Measurements from ENCODE around the gene SELENOV. TPM values are rescaled to one million over a fixed set of nuclear protein-coding genes. Genes with fewer than 3 reads are reported as not detected.

The SELENOV gene
- total RNA-seq, 1 donor from 2014 or later, result 0.73 TPM

DNA sequence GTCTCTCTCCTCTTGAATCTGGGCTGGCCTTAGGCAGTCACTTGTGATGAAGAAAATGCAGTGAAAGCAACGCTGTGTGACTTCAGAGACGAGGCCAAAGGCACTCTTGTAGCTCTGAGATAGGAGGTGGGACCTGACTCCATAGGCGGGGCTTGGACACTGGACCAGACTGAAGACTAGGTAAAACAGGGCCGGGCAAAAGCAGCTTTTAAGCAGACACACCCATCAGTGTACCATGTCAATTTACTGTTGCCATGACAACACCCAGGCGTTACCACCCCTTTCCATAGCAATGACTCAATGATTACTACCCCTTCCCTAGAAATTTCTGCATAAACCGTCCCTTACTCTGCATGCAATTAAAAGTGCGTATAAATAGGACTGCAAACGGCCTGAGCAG, 31.7 kb downstream of the SELENOV start:
- H2AFZ ChIP-seq (replicated peaks), result no peak overlapping the region
- H3K4me3 Mint-ChIP-seq, result no peak overlapping the region
- no peaks in the 10 kb centered on the region for H3K36me3 ChIP-seq
- H3K4me2 ChIP-seq, result no peak overlapping the region
- no peaks in the 10 kb centered on the region for H3K9me3 Mint-ChIP-seq
- H3K4me1 ChIP-seq, result peaks cover 8% of the 10 kb centered on the region
- TF ChIP-seq EZH2 (IDR thresholded peaks at IDR 0.05), result no peak
- no peak for TF ChIP-seq EZH2phosphoT487 (IDR thresholded peaks at IDR 0.05)
- TF ChIP-seq, protein P1, sequence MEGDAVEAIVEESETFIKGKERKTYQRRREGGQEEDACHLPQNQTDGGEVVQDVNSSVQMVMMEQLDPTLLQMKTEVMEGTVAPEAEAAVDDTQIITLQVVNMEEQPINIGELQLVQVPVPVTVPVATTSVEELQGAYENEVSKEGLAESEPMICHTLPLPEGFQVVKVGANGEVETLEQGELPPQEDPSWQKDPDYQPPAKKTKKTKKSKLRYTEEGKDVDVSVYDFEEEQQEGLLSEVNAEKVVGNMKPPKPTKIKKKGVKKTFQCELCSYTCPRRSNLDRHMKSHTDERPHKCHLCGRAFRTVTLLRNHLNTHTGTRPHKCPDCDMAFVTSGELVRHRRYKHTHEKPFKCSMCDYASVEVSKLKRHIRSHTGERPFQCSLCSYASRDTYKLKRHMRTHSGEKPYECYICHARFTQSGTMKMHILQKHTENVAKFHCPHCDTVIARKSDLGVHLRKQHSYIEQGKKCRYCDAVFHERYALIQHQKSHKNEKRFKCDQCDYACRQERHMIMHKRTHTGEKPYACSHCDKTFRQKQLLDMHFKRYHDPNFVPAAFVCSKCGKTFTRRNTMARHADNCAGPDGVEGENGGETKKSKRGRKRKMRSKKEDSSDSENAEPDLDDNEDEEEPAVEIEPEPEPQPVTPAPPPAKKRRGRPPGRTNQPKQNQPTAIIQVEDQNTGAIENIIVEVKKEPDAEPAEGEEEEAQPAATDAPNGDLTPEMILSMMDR (IDR thresholded peaks at IDR 0.05), result no peak
- H3K9ac ChIP-seq, result no peak overlapping the region
- no peaks in the 10 kb centered on the region for H3K9me3 ChIP-seq (ENCODE audit: low read depth)
- no peaks in the 10 kb centered on the region for H3K79me2 ChIP-seq (ENCODE audit: low read depth)
- H3K27me3 ChIP-seq, result no peaks in the 10 kb centered on the region
- H3K27ac ChIP-seq, result no peak overlapping the region
- H3K36me3 Mint-ChIP-seq, result no peaks in the 10 kb centered on the region
- H3K4me1 Mint-ChIP-seq, result peaks cover 9% of the 10 kb centered on the region
- no peaks in the 10 kb centered on the region for H3F3A ChIP-seq (ENCODE audit: low read depth)
- no peak for DNase-seq (ENCODE audit: low spot score)
- no peaks in the 10 kb centered on the region for H3K27me3 Mint-ChIP-seq (ENCODE audit: insufficient read depth, low read depth)
- no peaks in the 10 kb centered on the region for H4K20me1 ChIP-seq (ENCODE audit: low read depth)
- no peak overlapping the region for H3K4me3 ChIP-seq
- no peak overlapping the region for H3K27ac Mint-ChIP-seq

DNA sequence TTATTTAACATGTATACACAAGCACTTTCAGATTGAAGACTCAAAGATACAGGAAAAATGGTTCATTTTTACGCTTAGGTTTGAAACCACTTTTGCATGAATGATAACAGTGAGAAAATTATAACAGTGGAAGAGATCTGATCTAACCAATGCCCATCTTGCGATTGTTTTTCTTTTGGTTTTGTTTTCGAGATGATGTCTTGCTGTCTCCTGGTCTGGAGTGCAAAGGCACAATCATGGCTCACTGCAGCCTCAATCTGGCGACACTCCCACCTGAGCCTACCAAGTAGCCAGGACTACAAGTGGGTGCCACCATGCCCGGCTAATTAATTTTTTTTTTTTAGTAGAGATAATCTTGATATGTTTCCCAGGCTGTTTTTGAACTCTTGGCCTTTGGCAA, 35.3 kb downstream of the SELENOV start:
- Histone ChIP-seq H3K4me1 (no peaks in the 10 kb centered on the region), H2AFZ (replicated peaks) (no peak overlapping the region), H3K79me2 (ENCODE audit: low read depth) (no peaks in the 10 kb centered on the region), H4K20me1 (ENCODE audit: low read depth) (no peaks in the 10 kb centered on the region), H3F3A (ENCODE audit: low read depth) (no peaks in the 10 kb centered on the region), H3K27ac (no peak overlapping the region), H3K36me3 (no peaks in the 10 kb centered on the region), H3K9me3 (ENCODE audit: low read depth) (no peaks in the 10 kb centered on the region), H3K4me2 (no peak overlapping the region), H3K27me3 (peaks cover 3% of the 10 kb centered on the region), H3K9ac (no peak overlapping the region), H3K4me3 (no peak overlapping the region)
- H3K4me3 Mint-ChIP-seq, result no peak overlapping the region
- no peaks in the 10 kb centered on the region for H3K36me3 Mint-ChIP-seq
- no peak for DNase-seq (ENCODE audit: low spot score)
- no peak overlapping the region for H3K27ac Mint-ChIP-seq
- no peaks in the 10 kb centered on the region for H3K4me1 Mint-ChIP-seq
- TF ChIP-seq, protein P1 (IDR thresholded peaks at IDR 0.05), result no peak
- TF ChIP-seq EZH2phosphoT487 (IDR thresholded peaks at IDR 0.05) (no peak), EZH2 (IDR thresholded peaks at IDR 0.05) (no peak)
- no peaks in the 10 kb centered on the region for H3K9me3 Mint-ChIP-seq
- H3K27me3 Mint-ChIP-seq (ENCODE audit: insufficient read depth, low read depth), result peaks cover 4% of the 10 kb centered on the region

DNA sequence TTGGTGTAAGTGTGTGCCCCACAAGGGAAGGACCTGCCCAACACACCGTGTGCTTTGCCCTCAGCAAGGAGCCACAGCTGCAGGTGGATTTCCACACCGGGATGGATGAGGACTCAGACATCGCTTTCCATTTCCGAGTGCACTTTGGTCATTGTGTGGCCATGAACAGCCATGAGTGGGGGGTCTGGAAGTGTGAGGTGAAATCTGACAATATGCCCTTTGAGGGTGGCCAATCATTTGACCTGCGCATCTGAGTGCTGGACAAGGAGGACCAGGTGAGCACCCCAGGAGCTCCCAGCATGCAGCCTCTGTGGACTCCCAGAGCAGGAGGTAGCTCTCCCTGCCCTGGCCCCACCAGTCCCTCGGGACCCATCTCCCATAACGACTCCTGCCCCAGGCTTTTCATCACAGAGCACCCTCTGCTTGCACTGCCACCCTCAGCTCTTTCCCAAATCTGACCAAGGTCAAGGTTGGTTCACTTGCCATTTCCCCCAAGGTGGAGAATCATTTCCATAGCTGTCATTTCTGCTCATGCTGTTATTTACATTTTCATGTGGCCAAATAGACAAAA, 38.2 kb downstream of the SELENOV start:
- Histone ChIP-seq H3K27me3 (peaks cover 3% of the 10 kb centered on the region), H3K27ac (no peak overlapping the region), H3K4me1 (no peaks in the 10 kb centered on the region), H3K9me3 (ENCODE audit: low read depth) (no peaks in the 10 kb centered on the region), H3F3A (ENCODE audit: low read depth) (no peaks in the 10 kb centered on the region), H2AFZ (replicated peaks) (no peak overlapping the region), H3K4me2 (no peak overlapping the region), H3K79me2 (ENCODE audit: low read depth) (no peaks in the 10 kb centered on the region), H3K4me3 (no peak overlapping the region), H4K20me1 (ENCODE audit: low read depth) (no peaks in the 10 kb centered on the region), H3K36me3 (no peaks in the 10 kb centered on the region), H3K9ac (no peak overlapping the region)
- H3K9me3 Mint-ChIP-seq, result no peaks in the 10 kb centered on the region
- no peak for DNase-seq (ENCODE audit: low spot score)
- no peak overlapping the region for H3K4me3 Mint-ChIP-seq
- H3K4me1 Mint-ChIP-seq, result no peaks in the 10 kb centered on the region
- H3K27me3 Mint-ChIP-seq (ENCODE audit: insufficient read depth, low read depth), result peaks cover 6% of the 10 kb centered on the region
- H3K27ac Mint-ChIP-seq, result no peak overlapping the region
- TF ChIP-seq, protein P1 (IDR thresholded peaks at IDR 0.05), result no peak
- no peak for TF ChIP-seq EZH2 (IDR thresholded peaks at IDR 0.05)
- TF ChIP-seq EZH2phosphoT487 (IDR thresholded peaks at IDR 0.05), result no peak
- H3K36me3 Mint-ChIP-seq, result no peaks in the 10 kb centered on the region
